Esophagus muscularis mucosa (tissue), 4 donors: ENCODE measurements around the gene NPLOC4.

Experiments used
- EP300 ChIP-seq: sonication (generic); formaldehyde crosslinking; IDR thresholded peaks from one replicate; pipeline ENCODE4 v1.6.1; 2017; ENCODE audit warnings: antibody characterized with exemption
- POLR2A ChIP-seq: fragments of 450-650 bp; IDR thresholded peaks from one replicate; pipeline ENCODE4 v1.6.1; 2017; ENCODE audit warnings: antibody characterized with exemption, moderate library complexity, mild to moderate bottlenecking, low read depth
- POLR2AphosphoS5 ChIP-seq, 2 donors: sonication (generic); formaldehyde crosslinking; IDR thresholded peaks; one replicate each; pipeline ENCODE4 v1.6.1; 2017; ENCODE audit warnings: antibody characterized with exemption in 2 of 2
- TF ChIP-seq, protein P1 (sequence below), 3 experiments: fragments of 200-600 bp in 2 of 3; fragments of 450-650 bp in 1 of 3; sonication (generic) in 2 of 3; IDR thresholded peaks; one replicate each; pipeline ENCODE4 v1.5.1; 2017 to 2019; ENCODE audit warnings: antibody characterized with exemption in 3 of 3, mild to moderate bottlenecking in 2 of 3, moderate library complexity in 1 of 3

GRCh38 chr17:81526662-81527571, 110.0 kb downstream of the NPLOC4 start:
- TF ChIP-seq POLR2A (no peak), POLR2AphosphoS5 (IDR thresholded peaks at IDR 0.05) (no peak), EP300 (no peak)
- TF ChIP-seq, protein P1, sequence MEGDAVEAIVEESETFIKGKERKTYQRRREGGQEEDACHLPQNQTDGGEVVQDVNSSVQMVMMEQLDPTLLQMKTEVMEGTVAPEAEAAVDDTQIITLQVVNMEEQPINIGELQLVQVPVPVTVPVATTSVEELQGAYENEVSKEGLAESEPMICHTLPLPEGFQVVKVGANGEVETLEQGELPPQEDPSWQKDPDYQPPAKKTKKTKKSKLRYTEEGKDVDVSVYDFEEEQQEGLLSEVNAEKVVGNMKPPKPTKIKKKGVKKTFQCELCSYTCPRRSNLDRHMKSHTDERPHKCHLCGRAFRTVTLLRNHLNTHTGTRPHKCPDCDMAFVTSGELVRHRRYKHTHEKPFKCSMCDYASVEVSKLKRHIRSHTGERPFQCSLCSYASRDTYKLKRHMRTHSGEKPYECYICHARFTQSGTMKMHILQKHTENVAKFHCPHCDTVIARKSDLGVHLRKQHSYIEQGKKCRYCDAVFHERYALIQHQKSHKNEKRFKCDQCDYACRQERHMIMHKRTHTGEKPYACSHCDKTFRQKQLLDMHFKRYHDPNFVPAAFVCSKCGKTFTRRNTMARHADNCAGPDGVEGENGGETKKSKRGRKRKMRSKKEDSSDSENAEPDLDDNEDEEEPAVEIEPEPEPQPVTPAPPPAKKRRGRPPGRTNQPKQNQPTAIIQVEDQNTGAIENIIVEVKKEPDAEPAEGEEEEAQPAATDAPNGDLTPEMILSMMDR (IDR thresholded peaks at IDR 0.05) = no peak
